ENCODE results near the gene TRPV3. TPM values are rescaled to one million over a fixed set of nuclear protein-coding genes. Genes with fewer than 3 reads are reported as not detected.

Gene TRPV3
- total RNA-seq, 1 experiment from 2014 or later: 0.31 TPM

DNA sequence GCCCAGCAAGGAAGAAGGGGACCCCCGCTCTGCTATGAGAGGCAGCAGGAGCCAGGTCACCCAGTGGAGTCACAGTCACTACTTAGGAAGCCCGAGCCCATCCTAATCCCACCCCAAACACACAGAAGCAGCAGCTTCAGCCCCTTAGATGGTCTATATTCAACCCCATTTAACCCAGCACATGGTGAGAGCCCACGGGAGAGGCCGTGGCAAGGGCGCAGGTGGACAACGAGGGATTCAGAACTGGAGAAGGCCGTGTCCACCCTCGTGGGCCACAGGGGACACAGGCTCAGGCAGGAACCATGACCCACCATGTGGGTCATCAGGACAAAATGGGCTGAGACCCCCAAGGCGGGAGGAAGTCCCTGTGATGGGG, 1.6 kb upstream of the TRPV3 start:
- CTCF ChIA-PET: no interaction called here
- Histone ChIP-seq H3K4me3 (ENCODE audit: low read depth in 2 of 2, low read length in 2 of 2) (no peak overlapping the region), H3K36me3 (ENCODE audit: control insufficient read depth, insufficient read depth, low read length) (no peaks in the 10 kb centered on the region), H3K9me3 (ENCODE audit: control insufficient read depth, insufficient read depth, low read depth, low read length) (no peaks in the 10 kb centered on the region), H3K27ac (ENCODE audit: low read length) (no peak overlapping the region), H3K4me1 (ENCODE audit: control insufficient read depth, insufficient read depth, low read length) (no peaks in the 10 kb centered on the region), H3K27me3 (ENCODE audit: control insufficient read depth, insufficient read depth, low read length) (no peaks in the 10 kb centered on the region)
- intact Hi-C loops (cut with micrococcal nuclease; ENCODE audit: unreplicated experiment): no loop called here
- no peak for DNase-seq (ENCODE audit: low read depth, low spot score)
- in situ Hi-C loops (cut with HindIII; ENCODE audit: low pct_unique_long_range_greater_than_20kb, low sequenced_read_pairs): no loop called here
- POLR2A ChIA-PET: no interaction called here
- TF ChIP-seq, protein P1, sequence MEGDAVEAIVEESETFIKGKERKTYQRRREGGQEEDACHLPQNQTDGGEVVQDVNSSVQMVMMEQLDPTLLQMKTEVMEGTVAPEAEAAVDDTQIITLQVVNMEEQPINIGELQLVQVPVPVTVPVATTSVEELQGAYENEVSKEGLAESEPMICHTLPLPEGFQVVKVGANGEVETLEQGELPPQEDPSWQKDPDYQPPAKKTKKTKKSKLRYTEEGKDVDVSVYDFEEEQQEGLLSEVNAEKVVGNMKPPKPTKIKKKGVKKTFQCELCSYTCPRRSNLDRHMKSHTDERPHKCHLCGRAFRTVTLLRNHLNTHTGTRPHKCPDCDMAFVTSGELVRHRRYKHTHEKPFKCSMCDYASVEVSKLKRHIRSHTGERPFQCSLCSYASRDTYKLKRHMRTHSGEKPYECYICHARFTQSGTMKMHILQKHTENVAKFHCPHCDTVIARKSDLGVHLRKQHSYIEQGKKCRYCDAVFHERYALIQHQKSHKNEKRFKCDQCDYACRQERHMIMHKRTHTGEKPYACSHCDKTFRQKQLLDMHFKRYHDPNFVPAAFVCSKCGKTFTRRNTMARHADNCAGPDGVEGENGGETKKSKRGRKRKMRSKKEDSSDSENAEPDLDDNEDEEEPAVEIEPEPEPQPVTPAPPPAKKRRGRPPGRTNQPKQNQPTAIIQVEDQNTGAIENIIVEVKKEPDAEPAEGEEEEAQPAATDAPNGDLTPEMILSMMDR (IDR thresholded peaks at IDR 0.05): no peak
- TF ChIP-seq TCF7L2 (IDR thresholded peaks at IDR 0.05; ENCODE audit: low read depth, low read length) (no peak), SIN3A (IDR thresholded peaks at IDR 0.05; ENCODE audit: borderline replicate concordance, insufficient read depth, low read depth, low read length) (no peak), POLR2AphosphoS5 (IDR thresholded peaks at IDR 0.05; ENCODE audit: low read depth, low read length) (no peak)
- TF ChIP-seq, protein P2, sequence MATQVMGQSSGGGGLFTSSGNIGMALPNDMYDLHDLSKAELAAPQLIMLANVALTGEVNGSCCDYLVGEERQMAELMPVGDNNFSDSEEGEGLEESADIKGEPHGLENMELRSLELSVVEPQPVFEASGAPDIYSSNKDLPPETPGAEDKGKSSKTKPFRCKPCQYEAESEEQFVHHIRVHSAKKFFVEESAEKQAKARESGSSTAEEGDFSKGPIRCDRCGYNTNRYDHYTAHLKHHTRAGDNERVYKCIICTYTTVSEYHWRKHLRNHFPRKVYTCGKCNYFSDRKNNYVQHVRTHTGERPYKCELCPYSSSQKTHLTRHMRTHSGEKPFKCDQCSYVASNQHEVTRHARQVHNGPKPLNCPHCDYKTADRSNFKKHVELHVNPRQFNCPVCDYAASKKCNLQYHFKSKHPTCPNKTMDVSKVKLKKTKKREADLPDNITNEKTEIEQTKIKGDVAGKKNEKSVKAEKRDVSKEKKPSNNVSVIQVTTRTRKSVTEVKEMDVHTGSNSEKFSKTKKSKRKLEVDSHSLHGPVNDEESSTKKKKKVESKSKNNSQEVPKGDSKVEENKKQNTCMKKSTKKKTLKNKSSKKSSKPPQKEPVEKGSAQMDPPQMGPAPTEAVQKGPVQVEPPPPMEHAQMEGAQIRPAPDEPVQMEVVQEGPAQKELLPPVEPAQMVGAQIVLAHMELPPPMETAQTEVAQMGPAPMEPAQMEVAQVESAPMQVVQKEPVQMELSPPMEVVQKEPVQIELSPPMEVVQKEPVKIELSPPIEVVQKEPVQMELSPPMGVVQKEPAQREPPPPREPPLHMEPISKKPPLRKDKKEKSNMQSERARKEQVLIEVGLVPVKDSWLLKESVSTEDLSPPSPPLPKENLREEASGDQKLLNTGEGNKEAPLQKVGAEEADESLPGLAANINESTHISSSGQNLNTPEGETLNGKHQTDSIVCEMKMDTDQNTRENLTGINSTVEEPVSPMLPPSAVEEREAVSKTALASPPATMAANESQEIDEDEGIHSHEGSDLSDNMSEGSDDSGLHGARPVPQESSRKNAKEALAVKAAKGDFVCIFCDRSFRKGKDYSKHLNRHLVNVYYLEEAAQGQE (IDR thresholded peaks at IDR 0.05; ENCODE audit: insufficient read depth in 1 of 2, low read depth in 2 of 2, low read length in 1 of 2): no peak
- no TSS peak for BruUV-seq (replicated peaks)
- ATAC-seq: no peak

DNA sequence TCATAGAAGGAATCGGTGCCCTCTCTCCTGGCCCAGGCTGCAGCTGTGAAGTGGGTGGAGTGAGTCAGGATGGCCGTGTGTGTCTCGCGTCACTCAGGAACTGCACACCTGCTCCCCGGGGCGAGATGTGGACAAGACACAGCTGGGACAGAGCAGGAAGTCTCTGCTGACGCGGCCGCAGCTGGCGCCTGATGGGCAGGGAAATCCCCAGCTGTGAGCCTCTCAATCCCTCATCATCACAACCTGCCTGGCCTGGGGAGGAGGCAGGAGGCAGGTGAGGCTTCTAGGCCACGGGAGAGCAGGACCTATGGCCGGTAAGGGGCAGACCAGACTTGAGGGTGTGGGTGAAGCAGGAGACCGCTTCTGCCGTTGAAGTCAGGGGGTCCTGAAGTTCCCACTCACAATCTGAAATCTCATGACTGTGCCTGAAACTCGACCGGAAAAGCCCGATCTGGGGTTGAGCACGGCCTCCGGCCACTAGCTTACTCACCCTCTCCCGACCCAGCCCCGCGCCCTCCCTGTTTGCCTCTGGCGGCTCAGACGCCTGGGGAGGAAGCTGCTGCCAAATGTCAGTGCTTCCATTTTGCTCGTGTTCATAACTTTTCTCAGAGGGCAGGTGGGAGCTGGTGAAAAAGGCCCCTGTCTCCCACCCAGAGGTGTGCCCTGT, 1.1 kb upstream of the TRPV3 start:
- no peaks in the 10 kb centered on the region for H3K4me1 ChIP-seq (ENCODE audit: control insufficient read depth, insufficient read depth, low read length)
- no peak overlapping the region for H3K4me3 ChIP-seq (ENCODE audit: low read depth in 2 of 2, low read length in 2 of 2)
- no peaks in the 10 kb centered on the region for H3K9me3 ChIP-seq (ENCODE audit: control insufficient read depth, insufficient read depth, low read depth, low read length)
- no peak overlapping the region for H3K27ac ChIP-seq (ENCODE audit: low read length)
- no peaks in the 10 kb centered on the region for H3K36me3 ChIP-seq (ENCODE audit: control insufficient read depth, insufficient read depth, low read length)
- ChIA-PET POLR2A (no interaction called here), CTCF (no interaction called here)
- BruUV-seq (replicated peaks): no TSS peak
- intact Hi-C loops (cut with micrococcal nuclease; ENCODE audit: unreplicated experiment) (no loop called here), in situ Hi-C loops (cut with HindIII; ENCODE audit: low pct_unique_long_range_greater_than_20kb, low sequenced_read_pairs) (no loop called here)
- ATAC-seq (peak; percentile 57), DNase-seq (ENCODE audit: low read depth, low spot score) (no peak)
- H3K27me3 ChIP-seq (ENCODE audit: control insufficient read depth, insufficient read depth, low read length): no peaks in the 10 kb centered on the region
- TF ChIP-seq SIN3A (IDR thresholded peaks at IDR 0.05; ENCODE audit: borderline replicate concordance, insufficient read depth, low read depth, low read length) (no peak), POLR2AphosphoS5 (IDR thresholded peaks at IDR 0.05; ENCODE audit: low read depth, low read length) (no peak), TCF7L2 (IDR thresholded peaks at IDR 0.05; ENCODE audit: low read depth, low read length) (no peak)
- TF ChIP-seq, protein P2 (IDR thresholded peaks at IDR 0.05; ENCODE audit: insufficient read depth in 1 of 2, low read depth in 2 of 2, low read length in 1 of 2): no peak
- TF ChIP-seq, protein P1 (IDR thresholded peaks at IDR 0.05): no peak

Measured in Panc1 (cell line).